Mammary epithelial cell (primary cell): ENCODE data around the gene TMA7B.

ENCODE experiments used
- EZH2 ChIP-seq: IDR thresholded peaks from 2 replicates; pipeline ENCODE4 v1.6.1; 2012; ENCODE audit warnings: low read length, inconsistent platforms, borderline replicate concordance
- TF ChIP-seq, protein P1 (sequence below), 2 donors: IDR thresholded peaks in 1 of 2; conservative IDR thresholded peaks in 1 of 2; 2 replicates each; pipeline ENCODE4 v1.5.1; 2011 to 2012; ENCODE audit warnings: inconsistent platforms in 2 of 2, low read length in 2 of 2, mild to moderate bottlenecking in 2 of 2, control low read depth in 1 of 2, low read depth in 1 of 2; ENCODE audit not compliant: insufficient read depth in 1 of 2; ENCODE audit errors: extremely low read depth in 1 of 2

- TF ChIP-seq, protein P1, sequence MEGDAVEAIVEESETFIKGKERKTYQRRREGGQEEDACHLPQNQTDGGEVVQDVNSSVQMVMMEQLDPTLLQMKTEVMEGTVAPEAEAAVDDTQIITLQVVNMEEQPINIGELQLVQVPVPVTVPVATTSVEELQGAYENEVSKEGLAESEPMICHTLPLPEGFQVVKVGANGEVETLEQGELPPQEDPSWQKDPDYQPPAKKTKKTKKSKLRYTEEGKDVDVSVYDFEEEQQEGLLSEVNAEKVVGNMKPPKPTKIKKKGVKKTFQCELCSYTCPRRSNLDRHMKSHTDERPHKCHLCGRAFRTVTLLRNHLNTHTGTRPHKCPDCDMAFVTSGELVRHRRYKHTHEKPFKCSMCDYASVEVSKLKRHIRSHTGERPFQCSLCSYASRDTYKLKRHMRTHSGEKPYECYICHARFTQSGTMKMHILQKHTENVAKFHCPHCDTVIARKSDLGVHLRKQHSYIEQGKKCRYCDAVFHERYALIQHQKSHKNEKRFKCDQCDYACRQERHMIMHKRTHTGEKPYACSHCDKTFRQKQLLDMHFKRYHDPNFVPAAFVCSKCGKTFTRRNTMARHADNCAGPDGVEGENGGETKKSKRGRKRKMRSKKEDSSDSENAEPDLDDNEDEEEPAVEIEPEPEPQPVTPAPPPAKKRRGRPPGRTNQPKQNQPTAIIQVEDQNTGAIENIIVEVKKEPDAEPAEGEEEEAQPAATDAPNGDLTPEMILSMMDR (conservative IDR thresholded peaks at IDR 0.05 in 1 of 2, IDR thresholded peaks at IDR 0.05 in 1 of 2; ENCODE audit: extremely low read depth in 1 of 2, insufficient read depth in 1 of 2, low read depth in 1 of 2, low read length in 2 of 2) = no peak
- no peak for TF ChIP-seq EZH2
These were observed 12.7 kb upstream of the TMA7B start for GRCh38 chr22:39947220-39948216.
